SHP77 (cell line): ENCODE data around the gene ZFP64.
"Not testable (repeated sequence)": the region's sequence is repeated elsewhere in the genome, so short reads cannot be mapped to it uniquely, and the experiment has no call there.

Experiments used
- DNase-seq, 2 experiments: peaks; one replicate each; lab custom pipeline; 2025; lab: John Stamatoyannopoulos, UW

ZFP64 gene

GRCh38 chr20:52154575-52154974 is 37.0 kb downstream of the ZFP64 start:
- no peak for DNase-seq

- no peak for DNase-seq
Measured at GRCh38 chr20:52153896-52154295, 37.7 kb downstream of the ZFP64 start.

GRCh38 chr20:52152921-52153320 is 38.7 kb downstream of the ZFP64 start:
- no peak for DNase-seq

GRCh38 chr20:52152416-52152815 is 39.2 kb downstream of the ZFP64 start:
- DNase-seq, result no peak

GRCh38 chr20:52150440-52151258 is 40.9 kb downstream of the ZFP64 start:
- peak in 1 of 2 experiments; percentile 12 for DNase-seq

GRCh38 chr20:52145587-52145986 is 46.0 kb downstream of the ZFP64 start:
- no peak for DNase-seq

GRCh38 chr20:52143277-52143676 is 48.3 kb downstream of the ZFP64 start:
- DNase-seq, result no peak

GRCh38 chr20:52142757-52143156 is 48.8 kb downstream of the ZFP64 start:
- DNase-seq, result no peak

GRCh38 chr20:52139986-52140385 is 51.6 kb downstream of the ZFP64 start:
- no peak for DNase-seq

- DNase-seq, result no peak
Measured at GRCh38 chr20:52137850-52138249, 53.7 kb downstream of the ZFP64 start.

- DNase-seq, result not testable (repeated sequence)
Measured at GRCh38 chr20:52133714-52134113, 57.9 kb downstream of the ZFP64 start.

GRCh38 chr20:52132337-52132736 is 59.2 kb downstream of the ZFP64 start:
- no peak for DNase-seq

- no peak for DNase-seq
Measured at GRCh38 chr20:52131048-52131643, 60.4 kb downstream of the ZFP64 start.

GRCh38 chr20:52130406-52130805 is 61.2 kb downstream of the ZFP64 start:
- DNase-seq, result no peak

- DNase-seq, result no peak
Measured at GRCh38 chr20:52129611-52130010, 62.0 kb downstream of the ZFP64 start.

- no peak for DNase-seq
Measured at GRCh38 chr20:52127309-52127708, 64.3 kb downstream of the ZFP64 start.

GRCh38 chr20:52124821-52125220 is 66.8 kb downstream of the ZFP64 start:
- no peak for DNase-seq

- DNase-seq, result no peak
Measured at GRCh38 chr20:52118696-52119095, 72.9 kb downstream of the ZFP64 start.

GRCh38 chr20:52118016-52118623 is 73.5 kb downstream of the ZFP64 start:
- DNase-seq, result no peak

- no peak for DNase-seq
Measured at GRCh38 chr20:52110456-52110855, 81.1 kb downstream of the ZFP64 start.

GRCh38 chr20:52105442-52106422 is 85.8 kb downstream of the ZFP64 start:
- no peak for DNase-seq
